Loucy (cell line): ENCODE data around the gene GCSH.

ENCODE experiments used
- CTCF ChIP-seq: fragments of 200-600 bp; sonication (generic); conservative IDR thresholded peaks from 2 replicates; pipeline ENCODE4 v1.5.1; 2014; ENCODE audit warnings: mild to moderate bottlenecking, antibody characterized with exemption, low read length
- EZH2phosphoT487 ChIP-seq: fragments of 200-600 bp; IDR thresholded peaks from 2 replicates; pipeline ENCODE4 v1.6.1; 2018; ENCODE audit warnings: antibody characterized with exemption, mild to moderate bottlenecking, moderate library complexity, borderline replicate concordance

- TF ChIP-seq CTCF (no peak), EZH2phosphoT487 (no peak)
Observed at GRCh38 chr16:81142864-81143263, 46.7 kb upstream of the GCSH start.
